Keratinocyte (primary cell): ENCODE data around the gene YTHDF2. TPM values are rescaled to one million over a fixed set of nuclear protein-coding genes. Genes with fewer than 3 reads are reported as not detected.
A peak's percentile ranks its signal among the peaks of the same experiment; 100 is the strongest.

Experiments
- DNase-seq: peaks from one replicate; pipeline ENCODE4 v3.0.0-alpha.2; 2011; ENCODE audit warnings: low read depth, missing footprints, low spot score
- FAIRE-seq: peaks from 2 replicates; lab custom pipeline; 2011; peaks lifted over from hg19 to GRCh38; lab: Jason Lieb, UNC
- H2AFZ ChIP-seq: 2 replicates; pipeline ENCODE4 v1.6.0; 2012; ENCODE audit warnings: low read length, control low read depth, inconsistent platforms; ENCODE audit not compliant: control insufficient read depth
- H3K27ac ChIP-seq: 2 replicates; pipeline ENCODE4 v1.5.1; 2011; ENCODE audit warnings: low read length; ENCODE audit not compliant: control insufficient read depth, insufficient read depth
- H3K27me3 ChIP-seq: 3 replicates; pipeline ENCODE4 v1.6.0; 2011; ENCODE audit warnings: low read length; ENCODE audit not compliant: control insufficient read depth, insufficient read depth; ENCODE audit errors: extremely low read depth
- H3K36me3 ChIP-seq, 2 experiments: 2 replicates in 1 of 2; 3 replicates in 1 of 2; pipeline ENCODE4 v1.5.1; 2011; ENCODE audit warnings: low read length in 2 of 2, mild to moderate bottlenecking in 1 of 2; ENCODE audit not compliant: control insufficient read depth in 2 of 2, insufficient read depth in 2 of 2; ENCODE audit errors: extremely low read depth in 1 of 2
- H3K4me1 ChIP-seq: 3 replicates; pipeline ENCODE4 v1.5.1; 2011; ENCODE audit warnings: low read length; ENCODE audit not compliant: control insufficient read depth, insufficient read depth; ENCODE audit errors: extremely low read depth
- H3K4me2 ChIP-seq: 3 replicates; pipeline ENCODE4 v1.6.0; 2011; ENCODE audit warnings: low read depth, low read length; ENCODE audit not compliant: control insufficient read depth, insufficient read depth; ENCODE audit errors: extremely low read depth
- H3K4me3 ChIP-seq, 3 experiments: fragments of 200-600 bp in 1 of 3; sonication (generic) in 1 of 3; 2 replicates in 2 of 3; 3 replicates in 1 of 3; pipeline ENCODE4 v1.5.1; 2011 to 2016; ENCODE audit warnings: low read length in 3 of 3, mild to moderate bottlenecking in 3 of 3, control low read depth in 2 of 3, inconsistent platforms in 1 of 3, low read depth in 1 of 3, mixed read lengths in 1 of 3, mixed run types in 1 of 3, moderate library complexity in 1 of 3; ENCODE audit not compliant: control insufficient read depth in 2 of 3, insufficient read depth in 2 of 3; ENCODE audit errors: extremely low read depth in 1 of 3
- H3K79me2 ChIP-seq: 2 replicates; pipeline ENCODE4 v1.6.0; 2012; ENCODE audit warnings: low read length; ENCODE audit not compliant: control insufficient read depth, insufficient read depth
- H3K9ac ChIP-seq: 3 replicates; pipeline ENCODE4 v1.6.0; 2011; ENCODE audit warnings: low read length; ENCODE audit not compliant: control insufficient read depth, insufficient read depth; ENCODE audit errors: extremely low read depth
- H3K9me1 ChIP-seq: 3 replicates; pipeline ENCODE4 v1.6.0; 2011; ENCODE audit warnings: low read length; ENCODE audit not compliant: control insufficient read depth, insufficient read depth; ENCODE audit errors: extremely low read depth
- H3K9me3 ChIP-seq: 2 replicates; pipeline ENCODE4 v1.5.1; 2012; ENCODE audit warnings: low read depth, low read length; ENCODE audit not compliant: control insufficient read depth
- H4K20me1 ChIP-seq: 3 replicates; pipeline ENCODE4 v1.6.0; 2011; ENCODE audit warnings: low read length; ENCODE audit not compliant: control insufficient read depth, insufficient read depth; ENCODE audit errors: extremely low read depth
- CTCF ChIP-seq, 3 experiments: IDR thresholded peaks in 1 of 3; conservative IDR thresholded peaks in 1 of 3; optimal IDR thresholded peaks in 1 of 3; 2 replicates in 2 of 3; 3 replicates in 1 of 3; pipeline versions ENCODE3 to v1.5.1; 2011; ENCODE audit warnings: low read length in 3 of 3, mild to moderate bottlenecking in 3 of 3, moderate library complexity in 2 of 3, control low read depth in 1 of 3, inconsistent platforms in 1 of 3; ENCODE audit not compliant: insufficient read depth in 2 of 3; ENCODE audit errors: extremely low read depth in 1 of 3
- EZH2 ChIP-seq: IDR thresholded peaks from one replicate; pipeline ENCODE4 v1.6.1; 2012; ENCODE audit warnings: inconsistent platforms, mild to moderate bottlenecking, low read length, moderate library complexity
- dilution Hi-C: fragments of 300-500 bp; cut with MboI; formaldehyde crosslinking; loops from one replicate; pipeline ENCODE4 v1.7.0; 2020; ENCODE audit warnings: low sequenced_read_pairs; ENCODE audit not compliant: extremely low pct_ligation_motif_present
- polyA plus RNA-seq, 5 experiments: library from polyadenylated mRNA; depleted of rRNA in 3 of 5; stranded (reverse) in 3 of 5; stranded (forward) in 1 of 5; unstranded in 1 of 5; fragments of >200 nt; gene quantifications; 1 replicate in 1 of 5; 2 replicates in 3 of 5; 3 replicates in 1 of 5; pipeline versions ENCODE4 v1.2.1 to v1.2.3, GENCODE V29; 2011 to 2012; ENCODE audit warnings: missing spikeins in 2 of 5, low read depth in 1 of 5, low replicate concordance in 1 of 5

YTHDF2 gene
- polyA plus RNA-seq, 1 donor (not counting 4 experiments of a cell fraction or from before 2014, with no cell fraction given): 88.0 TPM

GRCh38 chr1:28812669-28813468 is 76.1 kb downstream of the YTHDF2 start:
- no peak overlapping the region for H3K4me3 ChIP-seq
- no peak overlapping the region for H2AFZ ChIP-seq
- H4K20me1 ChIP-seq: no peaks in the 10 kb centered on the region
- no peak overlapping the region for H3K9ac ChIP-seq
- H3K9me1 ChIP-seq: no peaks in the 10 kb centered on the region
- no peaks in the 10 kb centered on the region for H3K36me3 ChIP-seq
- TF ChIP-seq CTCF (optimal IDR thresholded peaks at IDR 0.05 in 1 of 3, IDR thresholded peaks at IDR 0.05 in 1 of 3, conservative IDR thresholded peaks at IDR 0.05 in 1 of 3; ENCODE audit: extremely low read depth in 1 of 3, insufficient read depth in 2 of 3, low read length in 3 of 3) (no peak), EZH2 (peak; percentile 81)
- peaks cover 64% of the 10 kb centered on the region for H3K27me3 ChIP-seq
- no peak overlapping the region for H3K27ac ChIP-seq
- no peaks in the 10 kb centered on the region for H3K9me3 ChIP-seq
- FAIRE-seq: no peak
- no peak for DNase-seq
- peaks cover 4% of the 10 kb centered on the region for H3K4me1 ChIP-seq
- no peaks in the 10 kb centered on the region for H3K79me2 ChIP-seq
- H3K4me2 ChIP-seq: no peak overlapping the region
- dilution Hi-C loops: no loop called here

GRCh38 chr1:28813931-28814465 is 77.3 kb downstream of the YTHDF2 start:
- Histone ChIP-seq H3K36me3 (no peaks in the 10 kb centered on the region), H3K9me3 (no peaks in the 10 kb centered on the region), H3K9ac (no peak overlapping the region), H3K4me1 (peaks cover 4% of the 10 kb centered on the region), H3K4me2 (no peak overlapping the region), H3K4me3 (no peak overlapping the region), H3K27ac (no peak overlapping the region), H4K20me1 (no peaks in the 10 kb centered on the region), H2AFZ (no peak overlapping the region), H3K79me2 (no peaks in the 10 kb centered on the region), H3K27me3 (peaks cover 64% of the 10 kb centered on the region), H3K9me1 (no peaks in the 10 kb centered on the region)
- no peak for FAIRE-seq
- dilution Hi-C loops: no loop called here
- no peak for DNase-seq
- TF ChIP-seq EZH2 (no peak), CTCF (optimal IDR thresholded peaks at IDR 0.05 in 1 of 3, IDR thresholded peaks at IDR 0.05 in 1 of 3, conservative IDR thresholded peaks at IDR 0.05 in 1 of 3; ENCODE audit: extremely low read depth in 1 of 3, insufficient read depth in 2 of 3, low read length in 3 of 3) (no peak)
